GM12873 (cell line): ENCODE measurements around the gene CACNA1E.

Source experiments
- TF ChIP-seq, protein P1 (sequence below): IDR thresholded peaks from 2 replicates; pipeline ENCODE4 v1.5.1; 2012; ENCODE audit warnings: low read depth, mild to moderate bottlenecking, moderate library complexity, low read length, control low read depth; ENCODE audit not compliant: insufficient read depth; ENCODE audit errors: missing control alignments

The CACNA1E gene

DNA sequence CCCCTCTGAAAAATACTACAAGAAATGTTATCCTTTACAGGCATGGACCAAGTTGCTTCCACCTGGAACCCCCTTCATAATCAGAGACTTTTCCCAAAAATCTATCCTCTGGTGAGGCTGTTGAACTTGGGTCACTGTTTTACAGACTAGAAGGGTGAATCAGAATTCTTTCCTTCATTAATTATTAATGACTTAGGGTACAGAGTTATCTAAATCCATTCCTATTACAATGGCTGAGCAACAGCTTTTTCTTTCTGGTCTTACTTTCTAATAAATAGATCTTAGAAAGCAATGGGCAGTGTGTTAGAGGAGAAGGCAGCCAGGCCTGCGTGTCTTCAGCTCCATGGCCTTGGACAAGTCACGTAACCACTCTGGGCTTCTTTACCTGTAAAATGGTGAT is 294.0 kb downstream of the CACNA1E start:
- TF ChIP-seq, protein P1, sequence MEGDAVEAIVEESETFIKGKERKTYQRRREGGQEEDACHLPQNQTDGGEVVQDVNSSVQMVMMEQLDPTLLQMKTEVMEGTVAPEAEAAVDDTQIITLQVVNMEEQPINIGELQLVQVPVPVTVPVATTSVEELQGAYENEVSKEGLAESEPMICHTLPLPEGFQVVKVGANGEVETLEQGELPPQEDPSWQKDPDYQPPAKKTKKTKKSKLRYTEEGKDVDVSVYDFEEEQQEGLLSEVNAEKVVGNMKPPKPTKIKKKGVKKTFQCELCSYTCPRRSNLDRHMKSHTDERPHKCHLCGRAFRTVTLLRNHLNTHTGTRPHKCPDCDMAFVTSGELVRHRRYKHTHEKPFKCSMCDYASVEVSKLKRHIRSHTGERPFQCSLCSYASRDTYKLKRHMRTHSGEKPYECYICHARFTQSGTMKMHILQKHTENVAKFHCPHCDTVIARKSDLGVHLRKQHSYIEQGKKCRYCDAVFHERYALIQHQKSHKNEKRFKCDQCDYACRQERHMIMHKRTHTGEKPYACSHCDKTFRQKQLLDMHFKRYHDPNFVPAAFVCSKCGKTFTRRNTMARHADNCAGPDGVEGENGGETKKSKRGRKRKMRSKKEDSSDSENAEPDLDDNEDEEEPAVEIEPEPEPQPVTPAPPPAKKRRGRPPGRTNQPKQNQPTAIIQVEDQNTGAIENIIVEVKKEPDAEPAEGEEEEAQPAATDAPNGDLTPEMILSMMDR, result no peak

DNA sequence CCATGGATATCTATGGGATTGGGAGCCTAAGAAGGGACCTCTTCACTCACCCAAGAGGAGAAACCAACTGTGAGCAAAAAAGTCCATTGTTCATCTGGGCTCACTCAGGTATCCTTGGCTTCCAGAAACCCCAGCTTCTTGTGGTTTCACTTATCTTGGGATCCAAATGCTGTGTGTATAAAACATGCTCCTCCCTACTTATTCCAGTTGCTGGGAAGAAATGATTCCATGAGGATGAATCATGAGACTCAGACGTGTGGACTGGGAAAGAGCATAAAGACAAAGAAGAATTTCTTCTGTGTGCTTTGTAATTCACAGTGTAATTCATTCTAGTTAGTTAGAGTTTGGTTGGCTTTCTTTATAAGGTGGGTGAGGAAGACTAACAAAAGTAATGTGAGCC is 294.5 kb downstream of the CACNA1E start:
- TF ChIP-seq, protein P1, result no peak

DNA sequence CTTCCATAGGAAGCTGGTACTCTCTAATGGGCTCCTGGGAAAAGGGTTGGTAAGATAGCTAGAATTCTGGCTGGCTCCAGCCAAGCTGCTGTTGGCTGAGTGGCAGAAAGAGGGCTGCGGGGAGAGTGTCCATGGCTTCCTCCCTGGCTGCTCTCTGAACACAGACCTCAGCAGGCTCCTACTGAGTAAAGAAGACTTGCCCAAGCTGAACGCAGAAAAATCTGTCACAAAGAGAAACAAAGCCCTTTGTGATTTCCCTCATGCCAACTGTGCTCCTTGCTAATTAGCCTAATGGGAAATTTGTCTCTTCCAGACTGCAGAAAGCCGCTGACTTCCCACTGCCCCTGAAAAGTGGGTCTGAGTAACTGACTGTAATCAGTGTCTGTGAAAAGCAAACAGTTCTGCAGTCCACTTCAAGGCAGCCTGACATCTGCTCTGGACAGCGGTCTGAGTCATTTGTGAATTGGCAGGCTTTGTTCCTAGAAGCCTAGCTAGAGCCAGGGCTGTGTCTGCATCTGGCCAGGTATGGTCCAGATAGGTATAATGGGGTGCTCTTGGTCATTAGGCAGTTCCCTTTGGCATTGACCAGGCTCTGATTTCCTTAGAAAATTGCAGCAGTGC is 295.4 kb downstream of the CACNA1E start:
- TF ChIP-seq, protein P1, result no peak

DNA sequence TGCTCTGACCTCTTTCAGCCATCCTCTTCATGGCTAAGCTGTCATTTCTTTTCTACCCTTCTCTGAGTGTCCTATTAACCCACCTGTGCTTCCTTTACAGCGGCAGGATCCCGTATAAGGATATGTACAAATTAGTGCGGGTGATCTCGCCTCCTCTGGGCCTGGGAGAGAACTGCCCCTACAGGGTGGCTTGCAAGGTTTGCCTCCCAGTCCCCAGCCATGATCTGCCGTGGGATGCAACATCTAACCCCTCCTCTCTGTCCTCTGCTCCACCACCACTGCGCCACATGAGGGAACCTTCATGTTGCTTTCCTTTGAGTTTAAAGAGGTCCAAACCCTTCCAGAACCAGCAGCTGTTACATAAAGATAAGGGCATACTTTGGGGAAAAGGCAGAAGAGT is 296.0 kb downstream of the CACNA1E start:
- TF ChIP-seq, protein P1, result no peak

DNA sequence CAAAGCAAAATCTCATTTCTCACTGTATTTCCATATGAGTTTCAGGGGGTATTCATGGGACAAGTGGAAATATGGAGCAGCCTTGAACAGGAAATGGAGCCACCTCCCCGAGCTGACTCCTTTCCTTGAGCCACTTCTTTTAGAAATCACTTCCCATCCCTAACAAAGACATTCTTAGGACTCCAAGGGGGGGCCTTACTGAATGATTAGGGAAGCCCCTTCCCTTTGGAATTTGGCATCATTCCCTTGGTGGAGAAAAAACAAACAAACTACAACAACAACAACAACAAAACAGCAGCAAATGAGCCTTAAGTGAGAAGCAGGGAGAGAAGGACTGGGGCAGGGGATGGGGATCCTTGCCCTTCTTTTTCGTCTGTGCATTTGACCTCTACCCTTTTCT is 299.9 kb downstream of the CACNA1E start:
- TF ChIP-seq, protein P1, result no peak

DNA sequence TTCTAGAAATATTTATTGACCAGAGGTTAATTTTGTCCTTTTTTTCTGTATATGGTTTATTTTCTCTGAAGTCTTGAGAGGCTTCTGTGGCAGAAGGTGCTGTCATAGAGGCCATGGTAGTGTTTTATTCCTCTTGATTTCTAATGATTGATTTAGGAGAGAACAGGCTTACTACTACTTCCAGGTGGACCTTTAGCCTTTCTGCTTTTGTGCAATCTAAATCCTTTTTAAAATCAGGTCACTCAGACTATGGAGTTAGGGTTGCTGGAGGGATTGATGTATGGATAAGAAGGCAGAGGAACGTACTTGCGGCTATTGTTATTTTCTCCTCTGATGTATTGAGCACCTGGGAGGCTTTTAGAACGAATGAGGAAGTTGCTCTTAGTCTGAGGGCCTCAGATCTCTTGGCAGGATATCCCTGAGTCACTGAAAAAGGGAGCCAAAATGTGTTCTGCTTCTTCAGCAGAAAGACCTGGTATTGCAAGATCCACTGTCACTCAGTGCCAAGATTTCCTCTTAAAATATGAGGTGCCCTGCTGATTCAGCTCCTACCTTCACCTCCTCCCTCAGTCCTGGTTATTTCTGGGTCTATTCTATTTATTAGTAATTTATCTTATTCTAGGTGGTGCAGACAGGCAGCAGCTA is 300.8 kb downstream of the CACNA1E start:
- TF ChIP-seq, protein P1, result no peak

DNA sequence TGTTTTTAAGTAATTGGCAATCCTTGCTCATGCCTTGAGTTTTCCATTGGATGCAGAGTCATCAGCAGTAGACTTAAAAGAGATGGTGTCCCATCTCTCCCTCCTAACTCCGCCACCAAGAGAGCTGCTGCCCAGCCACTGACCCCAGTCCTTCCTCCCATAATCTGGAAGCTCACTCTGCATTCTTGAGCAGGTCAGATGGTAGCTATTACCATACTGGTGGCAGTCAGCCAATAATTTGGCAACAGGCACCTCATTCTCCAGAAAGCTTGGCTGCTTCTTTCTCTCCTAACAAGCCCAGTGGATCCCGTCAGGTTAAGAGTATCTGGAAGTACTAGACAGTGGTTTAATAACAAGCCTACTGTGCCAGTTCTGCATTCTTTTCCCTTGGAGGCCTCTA is 306.1 kb downstream of the CACNA1E start:
- TF ChIP-seq, protein P1, result no peak
